ENCODE data around the gene ZBTB7C. TPM values are rescaled to one million over a fixed set of nuclear protein-coding genes. Genes with fewer than 3 reads are reported as not detected.

ZBTB7C gene
- total RNA-seq, 2 donors from 2014 or later: 11.0 to 14.8 TPM

DNA sequence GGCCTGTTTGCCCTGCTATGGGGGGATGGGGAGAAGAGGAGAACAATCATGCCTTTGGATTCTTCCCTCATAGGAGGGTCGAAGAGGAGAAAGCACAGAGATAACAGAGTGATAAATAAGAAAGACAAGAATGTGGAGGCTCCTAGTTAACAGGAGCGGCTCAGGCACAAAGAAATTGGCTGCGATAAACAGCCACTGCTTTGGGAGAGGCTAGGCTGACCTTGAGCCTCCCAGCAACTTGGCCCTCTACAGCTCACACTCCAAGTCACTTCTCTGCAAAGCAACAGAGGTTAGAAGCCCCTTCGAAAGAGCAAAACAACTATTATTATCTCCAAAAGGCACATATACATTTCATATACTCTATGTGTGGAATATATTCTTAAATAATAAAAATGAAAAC, 69.5 kb downstream of the ZBTB7C start:
- DNase-seq (ENCODE audit: low spot score): peak; percentile 10
- intact Hi-C loops (cut with DNase I): no loop called here

DNA sequence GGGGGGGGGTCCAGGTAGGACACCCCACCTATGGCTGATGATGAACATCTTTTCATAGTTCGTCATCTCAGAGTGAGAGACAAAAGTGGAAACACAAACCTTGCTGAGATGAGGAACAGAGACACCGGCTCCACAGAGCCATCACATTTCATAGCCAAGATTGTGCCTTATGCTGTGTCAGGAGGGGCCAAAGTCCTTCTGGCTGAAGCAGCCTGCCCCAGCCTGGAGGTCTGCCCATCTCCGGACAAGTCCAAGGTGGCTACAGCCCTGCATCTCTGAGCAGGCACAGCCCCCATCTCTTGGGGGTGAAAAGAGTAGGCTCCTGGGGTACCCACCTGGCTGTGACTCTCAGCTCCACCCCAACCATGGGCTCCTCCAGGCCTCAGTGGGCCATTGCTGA, 70.3 kb downstream of the ZBTB7C start:
- peak; percentile 35 for DNase-seq (ENCODE audit: low spot score)
- intact Hi-C loops (cut with DNase I): no loop called here

DNA sequence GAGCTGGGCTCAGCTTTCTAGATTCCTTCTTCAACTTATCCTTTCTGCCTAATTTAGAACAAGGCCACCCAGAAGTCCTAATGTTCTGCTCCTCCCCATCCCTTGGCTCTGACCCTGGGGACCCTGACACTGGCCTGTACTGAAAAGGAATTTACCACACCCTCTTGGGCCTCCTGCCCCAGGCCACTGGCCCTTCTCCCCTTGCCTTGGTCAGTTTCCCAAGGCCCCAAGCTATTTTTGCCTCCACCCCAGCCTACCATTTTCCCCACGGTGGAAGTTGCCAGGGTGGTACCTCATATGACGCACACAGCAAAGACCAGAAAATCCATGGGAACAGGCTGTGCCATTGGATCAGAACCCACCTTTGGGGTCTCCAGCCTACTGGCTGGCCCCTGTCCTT, 72.1 kb downstream of the ZBTB7C start:
- intact Hi-C loops (cut with DNase I): no loop called here

DNA sequence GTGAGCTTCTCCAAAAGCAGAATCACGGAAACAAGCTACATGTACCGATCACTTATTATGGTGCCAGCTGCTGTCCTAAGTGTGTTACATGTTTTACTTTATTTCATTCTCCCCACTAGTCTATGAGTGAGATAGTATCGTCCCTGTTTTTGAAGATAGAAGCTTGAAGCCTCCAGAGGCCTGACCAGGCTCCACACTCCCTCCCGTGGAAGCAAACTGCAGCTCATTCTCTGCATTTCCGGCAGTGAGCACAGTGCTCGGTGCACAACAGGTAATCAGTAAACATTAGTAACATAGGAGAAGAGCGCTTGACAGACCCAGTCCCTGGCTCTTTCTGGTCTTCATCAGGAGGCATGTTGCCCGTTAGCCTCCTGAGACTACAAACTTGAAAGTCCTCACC, 72.9 kb downstream of the ZBTB7C start:
- DNase-seq (ENCODE audit: low spot score): peak; percentile 75
- intact Hi-C loops (cut with DNase I): no loop called here

More for the DNA sequence above, 72.1 kb downstream of the ZBTB7C start:
- peak; percentile 78 for DNase-seq (ENCODE audit: low spot score)

DNA sequence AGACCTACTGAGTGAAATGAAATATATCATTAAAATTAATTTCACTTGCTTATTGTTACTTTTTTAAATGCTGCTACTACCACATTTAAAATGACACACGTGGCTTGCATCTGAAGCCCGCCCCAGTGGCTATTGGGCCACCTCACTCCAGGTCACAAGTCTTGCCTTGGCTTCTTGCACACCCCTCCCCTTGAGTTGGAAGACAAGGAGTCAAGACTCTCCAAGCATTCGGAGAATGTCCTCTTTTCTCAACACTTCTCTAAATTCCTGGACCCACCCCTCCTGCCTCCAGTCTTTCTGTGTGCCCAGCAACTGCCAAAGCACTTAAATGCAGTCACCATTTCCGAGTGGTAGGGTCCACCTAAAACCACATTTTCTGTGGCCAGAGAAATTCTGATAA, 73.4 kb downstream of the ZBTB7C start:
- DNase-seq (ENCODE audit: low spot score): peak; percentile 74
- intact Hi-C loops (cut with DNase I): no loop called here

DNA sequence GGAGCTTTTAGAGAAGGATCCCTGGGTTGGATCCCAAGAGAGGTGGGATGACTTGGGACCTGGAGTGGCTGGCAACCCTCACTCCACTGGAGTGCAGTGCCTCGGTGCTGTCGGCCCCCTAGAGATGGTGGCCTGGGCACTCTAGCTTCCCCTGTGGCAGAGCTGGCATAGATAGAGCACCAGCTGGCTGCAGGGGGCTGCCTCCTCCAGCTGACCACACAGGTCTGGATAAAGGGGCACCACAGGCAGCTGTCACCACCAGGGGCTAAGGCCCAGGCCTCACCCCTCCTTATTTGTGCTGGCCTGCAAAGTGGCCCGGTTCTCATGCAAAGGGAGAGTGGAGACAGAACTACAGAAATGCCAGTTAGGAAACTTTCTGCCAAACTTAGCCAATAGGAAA, 74.3 kb downstream of the ZBTB7C start:
- intact Hi-C loops (cut with DNase I): no loop called here
- DNase-seq (ENCODE audit: low spot score): peak; percentile 41

DNA sequence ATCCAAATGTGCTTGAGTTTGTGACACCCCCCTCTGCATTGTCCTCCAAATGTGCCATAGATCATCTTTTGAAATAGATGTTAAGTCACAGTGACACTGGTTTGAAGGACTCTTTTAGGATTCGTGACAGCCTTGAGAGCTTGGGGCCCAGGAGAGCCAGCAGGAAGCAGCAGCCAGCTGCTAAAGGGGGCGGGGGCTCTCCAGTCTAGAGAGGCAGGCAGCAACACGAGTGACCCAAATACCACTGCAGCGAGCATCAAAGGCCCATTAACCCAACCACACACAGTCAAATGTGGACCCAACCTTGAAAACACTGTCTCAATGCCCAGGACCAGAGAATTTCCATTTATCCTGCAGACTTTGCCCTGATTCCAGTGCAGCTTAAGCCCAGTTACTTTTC, 75.6 kb downstream of the ZBTB7C start:
- no peak for DNase-seq (ENCODE audit: low spot score)
- intact Hi-C loops (cut with DNase I): no loop called here

DNA sequence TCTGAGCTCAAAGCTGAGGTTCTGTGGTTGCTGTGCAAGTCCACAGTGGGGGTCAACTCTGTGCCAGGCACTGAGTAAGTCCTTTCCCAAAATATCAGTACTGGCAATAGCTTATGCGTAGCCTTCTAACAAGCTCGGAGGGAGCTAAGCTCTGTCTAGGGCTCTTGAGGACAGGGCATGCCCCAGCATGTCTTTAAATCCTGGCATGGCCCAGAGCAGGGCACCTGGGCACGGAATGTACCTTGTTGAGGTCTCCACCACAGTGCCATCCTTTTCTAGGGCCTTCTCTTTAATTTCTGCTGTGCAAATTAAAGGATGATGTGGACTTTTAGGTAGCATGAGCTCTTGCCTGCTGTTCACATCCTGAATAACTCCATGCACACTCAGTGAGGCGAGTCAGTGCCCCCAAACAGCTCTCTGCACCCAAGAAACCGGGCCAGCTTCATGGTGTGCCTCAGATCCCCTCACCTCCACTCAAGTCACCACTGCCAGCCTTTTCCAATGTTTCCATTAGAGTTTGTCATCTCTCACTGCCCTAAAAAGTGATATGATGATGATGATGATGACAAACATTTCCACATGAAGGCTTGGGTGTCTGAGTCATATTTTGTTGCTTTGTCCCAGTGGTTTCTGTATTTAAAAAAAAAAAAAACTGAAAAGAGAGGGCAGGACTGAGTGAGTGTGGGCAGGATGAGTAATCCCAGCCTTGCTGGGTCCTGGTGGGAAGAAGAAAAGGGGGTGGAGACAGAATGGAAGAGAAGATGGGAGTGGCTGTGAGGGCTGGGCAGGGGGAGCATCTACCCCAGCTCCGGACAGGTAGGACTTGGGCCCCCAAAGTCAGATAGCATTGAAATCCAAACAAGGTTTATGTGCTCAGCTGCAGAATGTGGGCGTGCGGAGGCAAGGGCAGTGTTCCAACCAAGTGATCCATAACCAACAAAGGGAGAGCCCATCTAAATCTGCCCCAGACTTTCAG, 78.9 kb downstream of the ZBTB7C start:
- DNase-seq (ENCODE audit: low spot score): peak; percentile 62
- intact Hi-C loops (cut with DNase I): no loop called here

DNA sequence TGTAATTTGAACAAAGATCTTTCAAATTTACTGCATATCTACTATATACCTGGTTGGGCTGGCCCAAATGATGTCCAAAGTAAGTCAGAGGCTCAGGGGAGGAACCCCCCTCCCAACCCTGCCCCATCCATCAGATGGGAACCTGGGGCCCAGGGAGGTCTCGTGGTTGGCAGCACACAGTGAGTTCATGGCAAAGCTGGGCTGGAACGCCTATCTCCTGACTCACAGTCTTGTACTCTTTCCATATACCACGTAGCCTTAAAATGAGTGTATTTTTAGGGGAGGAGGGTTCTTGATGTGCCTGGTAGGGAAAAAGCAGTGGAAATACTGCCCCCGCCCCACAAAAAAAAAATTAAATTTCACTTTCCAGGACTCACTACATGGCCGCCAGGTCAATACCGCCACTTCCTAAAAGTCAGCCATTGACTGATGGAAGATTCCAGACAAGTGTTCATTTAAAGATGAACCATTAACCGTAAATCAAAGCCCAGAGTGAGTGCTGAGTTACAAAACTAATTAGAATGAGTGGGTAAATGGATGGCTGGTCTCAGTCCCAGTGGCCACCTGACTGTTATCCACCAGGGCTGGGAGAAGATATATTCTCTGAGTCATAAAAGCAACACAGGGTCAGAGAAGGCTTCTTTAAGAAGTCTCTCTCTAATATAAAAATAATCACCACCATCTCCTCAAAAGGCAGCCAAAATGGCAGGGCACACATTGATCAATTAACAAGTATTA, 80.5 kb downstream of the ZBTB7C start:
- peak; percentile 49 for DNase-seq (ENCODE audit: low spot score)
- intact Hi-C loops (cut with DNase I): no loop called here

DNA sequence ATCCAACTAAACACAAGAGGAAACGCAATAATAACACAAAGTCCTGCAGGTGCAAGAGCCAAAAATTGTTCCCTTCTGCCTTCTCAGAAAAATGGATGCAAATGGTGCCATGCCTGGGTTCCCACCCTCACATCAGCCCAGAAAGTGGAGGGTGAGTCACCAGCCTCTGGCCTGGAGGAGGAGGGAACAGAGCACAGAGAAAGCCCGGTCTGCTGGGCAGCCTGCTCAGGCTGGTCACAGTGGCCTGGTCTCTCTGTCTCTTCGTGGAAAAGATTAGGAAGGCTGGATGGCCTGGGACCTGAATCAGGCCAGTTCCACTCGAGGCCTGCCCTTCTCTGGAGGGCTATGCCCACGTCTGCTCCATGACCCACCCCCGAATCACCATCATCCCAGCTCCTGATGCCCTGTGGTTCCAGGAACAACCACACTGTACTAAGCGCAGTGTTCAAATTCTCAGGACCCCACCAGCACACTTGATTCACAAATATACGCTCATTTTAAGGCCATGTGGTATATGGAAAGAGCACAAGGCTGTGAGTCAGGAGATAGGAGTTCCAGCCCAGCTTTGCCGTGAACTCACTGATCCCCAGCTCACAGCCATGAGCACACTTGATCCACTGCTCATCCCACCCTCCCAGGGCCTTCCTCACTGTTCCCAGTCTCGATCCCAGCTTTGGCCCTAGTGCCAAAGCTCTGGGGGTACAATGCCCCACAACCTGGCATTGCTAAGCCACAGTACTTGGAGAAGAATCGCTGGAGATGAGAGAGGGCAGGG, 82.1 kb downstream of the ZBTB7C start:
- intact Hi-C loops (cut with DNase I): loop anchor here in 1 of 2 donors (1.0 kb wide), 1 partner anchor 27 kb away; no protein-coding TSS in a partner anchor
- DNase-seq (ENCODE audit: low spot score): peak; percentile 58

DNA sequence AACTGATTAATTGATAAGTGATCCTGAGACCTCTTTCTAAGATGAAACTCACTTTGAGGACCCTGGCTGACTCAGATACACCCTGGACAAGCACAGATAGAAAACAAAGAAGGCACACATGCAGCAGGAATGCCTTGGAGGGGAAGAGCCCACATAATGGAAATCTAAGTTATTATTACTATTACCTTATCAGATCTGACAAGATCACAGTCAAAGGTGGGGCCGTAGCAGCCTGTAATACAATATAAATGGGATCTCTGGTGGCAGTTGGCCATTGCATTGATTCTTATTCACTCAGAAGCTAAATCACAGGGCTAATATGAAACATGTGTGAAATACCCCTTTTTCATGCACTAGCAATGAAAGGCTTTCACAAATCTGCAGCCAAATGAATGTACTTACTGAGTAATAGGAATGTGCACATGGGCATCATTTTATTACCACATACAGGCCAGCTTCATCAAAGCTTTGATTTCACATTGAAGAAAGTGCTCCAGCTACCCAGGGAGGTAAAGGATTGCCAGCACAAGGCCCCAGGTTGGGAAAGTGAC, 84.0 kb downstream of the ZBTB7C start:
- peak; percentile 14 for DNase-seq (ENCODE audit: low spot score)
- intact Hi-C loops (cut with DNase I): no loop called here

DNA sequence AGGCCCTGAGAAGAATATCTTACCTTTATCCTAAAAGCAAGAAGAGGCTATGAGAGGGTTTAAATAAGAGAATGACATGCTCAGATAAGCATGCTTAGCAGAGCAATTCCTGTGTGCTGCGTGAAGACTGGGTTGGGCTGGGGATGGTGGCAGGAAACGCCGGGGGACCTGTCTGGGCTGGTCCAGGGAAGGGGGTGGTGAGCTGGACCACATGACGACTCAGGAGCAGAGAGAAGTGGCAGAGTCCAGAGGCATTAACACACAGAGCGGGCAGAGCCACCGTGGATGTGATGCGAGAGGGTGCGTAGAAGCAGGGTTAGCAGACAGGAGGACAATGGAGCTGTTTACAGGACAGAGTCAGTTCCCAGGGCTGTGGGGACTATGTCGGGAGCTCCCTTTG, 84.5 kb downstream of the ZBTB7C start:
- intact Hi-C loops (cut with DNase I): no loop called here
- peak; percentile 58 for DNase-seq (ENCODE audit: low spot score)

DNA sequence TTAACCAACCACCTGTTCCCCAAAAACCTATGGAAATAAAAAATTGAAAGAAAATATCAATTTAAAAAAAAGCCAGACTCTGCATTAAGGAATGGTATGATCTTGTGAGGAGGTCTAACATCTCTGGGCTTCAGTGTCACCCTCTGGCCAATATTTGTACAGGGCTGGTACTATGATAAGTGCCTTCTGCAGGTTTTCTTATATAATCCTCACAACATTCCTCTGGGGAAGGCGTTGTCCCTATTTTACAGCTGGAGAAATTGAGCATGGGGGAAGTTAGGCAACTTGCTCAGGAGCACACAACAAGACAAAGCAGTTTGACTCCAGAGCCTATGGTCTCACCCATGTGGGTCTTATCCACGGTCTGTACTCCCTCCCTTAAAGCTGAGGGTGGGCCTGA, 86.0 kb downstream of the ZBTB7C start:
- intact Hi-C loops (cut with DNase I): no loop called here
- peak; percentile 40 for DNase-seq (ENCODE audit: low spot score)

DNA sequence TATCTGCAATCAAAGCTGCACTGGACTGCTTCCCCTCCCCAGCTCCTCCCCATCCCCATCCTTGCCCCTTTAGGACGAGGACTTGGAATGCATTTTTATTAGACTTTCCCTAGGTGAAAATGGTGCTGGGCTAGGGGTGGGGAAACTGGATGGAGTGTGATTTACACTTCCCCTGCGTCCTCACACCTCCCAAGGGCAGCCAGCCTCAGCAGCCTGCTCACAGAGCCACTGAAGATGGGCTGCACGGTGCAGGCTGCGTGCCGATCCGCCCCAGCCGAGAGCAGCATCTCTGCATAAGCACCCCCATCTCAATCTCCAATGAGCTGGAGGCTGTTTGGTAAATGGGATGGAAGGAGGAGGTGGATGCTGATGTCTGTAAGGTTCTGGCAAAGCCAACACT, 87.6 kb downstream of the ZBTB7C start:
- intact Hi-C loops (cut with DNase I): no loop called here
- DNase-seq (ENCODE audit: low spot score): peak; percentile 71

DNA sequence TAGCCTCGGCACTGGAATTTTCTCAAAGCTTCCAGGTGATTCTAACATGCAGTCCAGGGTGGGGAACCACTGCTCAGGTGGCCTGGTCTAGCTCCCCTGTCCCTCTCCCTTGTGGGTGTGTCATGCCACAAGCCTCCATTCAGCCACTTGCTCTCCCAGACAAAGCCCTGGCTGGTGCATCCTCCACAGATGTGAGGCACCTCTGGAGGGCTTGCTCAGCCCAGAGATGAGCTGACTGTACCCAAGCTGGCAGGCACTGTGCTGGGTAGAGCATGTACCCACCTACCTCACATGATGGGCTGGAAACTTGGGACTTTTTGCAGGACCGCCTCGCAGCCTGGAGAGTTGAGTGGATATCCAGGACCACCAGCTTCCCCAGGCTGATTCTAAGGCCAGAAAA, 88.1 kb downstream of the ZBTB7C start:
- intact Hi-C loops (cut with DNase I): no loop called here
- peak; percentile 53 for DNase-seq (ENCODE audit: low spot score)

DNA sequence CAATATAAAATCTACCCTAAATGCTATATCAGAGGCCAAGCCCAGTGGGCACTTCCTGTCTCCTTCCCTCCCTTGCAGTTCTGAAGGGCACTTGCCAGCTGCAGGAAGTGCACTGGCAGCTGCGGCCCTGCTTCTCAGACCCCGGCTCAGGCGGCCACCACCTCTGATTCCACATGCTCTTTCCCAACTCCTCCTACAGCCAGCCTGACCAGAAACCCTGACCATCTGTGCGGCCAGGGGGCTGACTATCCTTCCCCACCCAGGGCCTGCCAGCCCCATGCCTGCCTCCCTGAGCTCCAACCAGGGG, 88.6 kb downstream of the ZBTB7C start:
- peak; percentile 54 for DNase-seq (ENCODE audit: low spot score)
- intact Hi-C loops (cut with DNase I): no loop called here

DNA sequence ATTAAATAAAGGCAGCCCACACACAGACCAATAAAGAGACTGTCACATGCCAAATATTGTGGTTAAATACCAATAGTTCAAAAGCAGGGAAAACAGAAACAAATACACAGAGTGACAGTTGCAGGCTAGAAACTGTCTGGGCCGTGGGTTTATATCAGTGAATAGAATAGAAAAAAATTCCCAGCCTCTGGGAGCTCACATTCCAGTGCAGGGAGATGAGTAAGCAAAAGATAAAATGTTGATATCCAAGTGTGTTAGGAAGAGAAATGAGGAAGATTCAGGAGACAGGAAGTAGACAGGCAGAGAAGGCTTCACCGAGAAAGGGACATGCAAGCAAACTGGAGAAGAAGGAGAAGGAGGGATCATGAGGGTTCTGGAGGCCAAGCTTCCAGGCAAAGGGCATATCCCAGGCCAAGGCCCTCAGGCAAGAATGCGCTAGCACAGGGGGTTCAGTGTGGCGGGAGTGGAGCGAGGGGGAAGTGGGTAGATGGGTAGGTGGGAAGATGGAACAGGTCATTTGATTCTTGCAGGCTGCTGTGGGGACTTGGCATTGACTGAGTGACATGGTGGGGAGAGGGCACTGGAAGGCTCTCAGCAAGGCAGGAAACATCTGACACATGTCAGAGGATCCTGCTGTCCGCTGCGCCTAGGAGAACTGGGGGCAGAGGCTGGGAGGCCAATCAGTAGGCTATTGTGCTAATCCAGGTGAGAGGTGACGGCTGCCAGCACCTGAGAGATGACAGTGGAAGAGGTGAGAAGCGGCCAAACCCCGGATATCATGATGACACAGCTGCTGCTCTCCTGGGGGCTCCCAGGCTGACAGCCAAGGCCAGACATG, 89.2 kb downstream of the ZBTB7C start:
- DNase-seq (ENCODE audit: low spot score): peak; percentile 47
- intact Hi-C loops (cut with DNase I): no loop called here

DNA sequence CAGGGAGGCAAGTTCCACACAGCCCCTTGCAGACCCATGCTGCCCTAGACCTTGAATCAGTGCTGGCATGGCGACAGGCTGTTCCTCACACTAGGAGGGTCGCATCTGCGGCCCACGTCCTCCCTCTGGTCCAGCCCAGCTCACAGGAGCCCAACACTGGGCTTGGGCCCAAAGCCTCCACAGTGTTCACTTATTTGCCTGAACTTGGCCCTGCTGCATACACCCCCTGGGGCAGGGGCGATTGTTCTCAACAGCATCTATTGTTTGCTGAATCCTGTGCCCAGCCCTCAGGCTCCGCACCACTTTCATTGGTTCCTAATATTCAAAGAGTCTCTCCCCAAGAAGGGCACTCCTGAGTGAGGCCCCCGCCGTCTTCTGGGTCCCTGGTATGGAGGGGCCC, 90.7 kb downstream of the ZBTB7C start:
- peak; percentile 44 for DNase-seq (ENCODE audit: low spot score)
- intact Hi-C loops (cut with DNase I): no loop called here

Data from posterior vena cava (tissue), 2 donors.